Activated naive CD8-positive, alpha-beta T cell treated with anti-CD3 and anti-CD28 coated beads, Interleukin-2, amount 50 U/mL, for 16 hours (primary cell): ENCODE data around the gene TMEM208.

Experiments
- DNase-seq: peaks from one replicate; pipeline ENCODE4 v3.0.0-alpha.2; 2020; ENCODE audit warnings: low read depth, low spot score

The TMEM208 gene

DNA sequence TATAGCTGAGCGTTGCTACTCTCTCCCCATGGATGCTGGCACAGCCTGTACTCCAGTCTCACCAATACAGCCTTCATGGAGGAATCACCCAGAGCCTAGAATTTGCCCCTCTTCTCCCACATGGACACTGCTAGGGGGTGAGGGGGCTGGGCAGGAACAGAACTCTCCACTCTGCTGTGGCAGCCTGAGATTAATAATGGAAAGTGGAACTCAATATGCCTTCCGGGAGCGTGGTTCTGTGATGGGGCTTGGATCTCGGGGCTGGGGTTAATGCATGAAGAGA is 23.1 kb downstream of the TMEM208 start:
- DNase-seq = no peak

GRCh38 chr16:67252609-67253497 is 25.9 kb downstream of the TMEM208 start:
- no peak for DNase-seq

DNA sequence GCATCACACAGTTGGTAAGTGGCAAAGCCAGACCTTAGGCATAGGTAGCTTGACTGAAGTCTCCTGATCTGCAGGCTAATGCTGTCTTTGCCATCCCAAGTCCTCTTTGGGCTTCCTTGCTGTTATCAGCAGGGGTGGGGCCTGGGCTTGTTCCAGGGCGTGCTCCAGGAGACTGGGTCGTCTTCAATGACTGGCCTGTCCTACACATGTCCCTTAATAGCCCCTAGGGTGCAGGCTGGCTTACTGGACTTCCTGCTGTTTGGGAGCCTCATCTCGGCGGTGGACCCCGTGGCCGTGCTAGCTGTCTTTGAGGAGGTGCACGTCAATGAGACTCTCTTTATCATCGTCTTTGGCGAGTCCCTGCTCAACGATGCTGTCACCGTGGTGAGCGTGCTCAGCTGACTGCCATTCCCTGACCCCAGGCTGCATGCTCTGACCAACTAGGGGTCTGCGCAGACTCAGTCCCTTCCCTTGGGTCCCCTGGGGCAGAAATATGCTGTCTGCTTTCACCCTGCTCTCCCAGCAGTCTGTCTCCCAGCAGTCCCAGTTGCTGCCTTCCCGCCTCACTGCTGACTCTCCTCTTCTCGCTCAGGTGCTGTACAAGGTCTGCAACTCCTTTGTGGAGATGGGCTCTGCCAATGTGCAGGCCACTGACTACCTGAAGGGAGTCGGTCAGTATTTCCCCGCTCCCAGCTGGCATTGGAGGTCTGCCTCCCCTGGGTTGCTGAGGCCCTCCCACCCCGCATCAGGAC is 28.0 kb downstream of the TMEM208 start:
- no peak for DNase-seq

DNA sequence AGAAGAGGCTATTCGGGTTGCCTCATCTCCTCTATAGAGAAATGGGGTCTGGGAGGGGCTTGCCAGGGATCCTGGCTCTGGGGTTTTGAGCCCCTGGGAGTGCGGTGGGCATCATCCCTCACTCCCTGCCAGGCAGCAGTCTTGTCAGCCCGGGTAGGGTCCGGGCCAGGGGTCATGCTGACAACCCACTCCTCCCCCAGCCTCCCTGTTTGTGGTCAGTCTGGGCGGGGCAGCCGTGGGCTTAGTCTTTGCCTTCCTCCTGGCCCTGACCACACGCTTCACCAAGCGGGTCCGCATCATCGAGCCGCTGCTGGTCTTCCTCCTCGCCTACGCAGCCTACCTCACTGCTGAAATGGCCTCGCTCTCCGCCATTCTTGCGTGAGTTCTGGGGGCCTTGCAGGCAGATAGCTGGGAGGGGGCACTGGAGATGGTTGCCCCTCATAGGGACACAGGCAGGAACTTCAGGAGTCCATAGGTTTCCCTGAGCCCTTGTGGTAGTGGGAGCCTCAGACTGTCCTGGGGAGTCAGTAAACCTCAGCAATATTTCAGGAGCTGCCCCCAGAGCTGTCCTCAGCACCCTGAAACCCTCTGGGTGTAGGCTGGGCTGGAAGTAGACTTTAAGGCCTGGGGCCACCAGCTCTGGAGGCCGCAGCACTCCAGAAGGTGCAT is 28.8 kb downstream of the TMEM208 start:
- DNase-seq = no peak

- no peak for DNase-seq
These were observed 29.8 kb downstream of the TMEM208 start for GRCh38 chr16:67256701-67257230.

DNA sequence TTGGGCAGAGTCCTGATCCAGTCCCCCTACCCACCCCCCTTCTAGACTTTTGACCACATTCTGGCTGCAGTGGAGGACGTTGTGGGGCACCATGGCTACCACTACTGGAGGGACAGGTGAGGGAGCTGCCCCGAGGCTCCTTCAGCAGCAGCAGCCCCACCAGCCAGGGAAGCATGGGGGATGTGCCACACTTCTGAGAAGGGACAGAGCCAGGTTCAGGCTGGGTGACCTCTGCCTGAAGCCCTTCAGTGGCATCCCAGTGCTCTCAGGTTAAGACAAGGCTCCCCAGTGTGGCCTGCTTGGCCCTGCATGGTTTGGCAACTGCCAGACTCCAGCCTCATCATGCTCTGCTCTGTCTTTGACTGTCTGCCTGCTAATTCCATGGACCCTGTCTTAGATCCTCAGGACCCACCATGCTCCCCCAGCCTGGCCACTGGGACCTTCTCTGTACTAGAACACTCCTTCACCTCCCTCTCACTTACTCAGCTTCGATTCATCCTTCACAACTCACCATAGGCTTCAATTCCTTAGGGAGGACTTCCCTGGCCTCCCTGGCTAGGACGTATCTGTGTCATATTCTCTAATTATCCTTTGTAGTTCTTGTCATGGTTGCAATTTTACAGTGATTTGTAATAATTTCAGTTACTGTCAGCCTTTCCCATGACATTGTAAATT is 30.7 kb downstream of the TMEM208 start:
- no peak for DNase-seq

DNA sequence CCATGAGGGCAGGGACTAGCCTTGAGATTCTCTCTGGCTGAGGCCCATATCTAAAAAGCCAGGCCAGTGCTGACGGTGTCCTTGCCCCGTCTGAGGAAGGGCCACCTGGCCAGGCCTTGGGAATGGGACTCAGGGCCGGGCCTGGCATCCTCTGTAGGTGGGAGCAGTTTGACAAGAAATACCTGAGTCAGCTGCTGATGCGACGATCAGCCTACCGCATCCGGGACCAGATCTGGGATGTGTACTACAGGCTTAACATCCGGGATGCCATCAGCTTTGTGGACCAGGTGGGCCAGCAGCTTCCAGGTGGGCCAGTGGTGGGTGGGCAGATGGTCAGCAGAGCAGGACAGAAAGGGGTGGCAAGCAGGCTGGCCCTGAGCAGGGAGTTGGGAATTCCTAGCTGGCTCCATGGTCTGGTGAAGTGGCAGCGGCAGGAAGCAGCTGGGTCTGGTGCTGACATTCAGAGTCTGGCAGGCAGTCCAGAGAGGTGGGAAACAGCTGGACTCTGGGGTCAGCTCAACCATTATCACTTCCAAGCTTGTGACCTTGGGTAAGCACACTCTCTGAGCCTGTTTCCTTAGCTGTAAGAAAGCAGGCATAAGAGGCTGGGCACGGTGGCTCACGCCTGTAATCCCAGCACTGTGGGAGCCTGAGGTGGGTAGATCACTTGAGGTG is 31.4 kb downstream of the TMEM208 start:
- DNase-seq = no peak

GRCh38 chr16:67259705-67260104 is 32.8 kb downstream of the TMEM208 start:
- no peak for DNase-seq

GRCh38 chr16:67260426-67261063 is 33.6 kb downstream of the TMEM208 start:
- no peak for DNase-seq

- no peak for DNase-seq
These were observed 36.3 kb downstream of the TMEM208 start for GRCh38 chr16:67263201-67263600.

GRCh38 chr16:67264277-67264676 is 37.3 kb downstream of the TMEM208 start:
- DNase-seq = no peak

DNA sequence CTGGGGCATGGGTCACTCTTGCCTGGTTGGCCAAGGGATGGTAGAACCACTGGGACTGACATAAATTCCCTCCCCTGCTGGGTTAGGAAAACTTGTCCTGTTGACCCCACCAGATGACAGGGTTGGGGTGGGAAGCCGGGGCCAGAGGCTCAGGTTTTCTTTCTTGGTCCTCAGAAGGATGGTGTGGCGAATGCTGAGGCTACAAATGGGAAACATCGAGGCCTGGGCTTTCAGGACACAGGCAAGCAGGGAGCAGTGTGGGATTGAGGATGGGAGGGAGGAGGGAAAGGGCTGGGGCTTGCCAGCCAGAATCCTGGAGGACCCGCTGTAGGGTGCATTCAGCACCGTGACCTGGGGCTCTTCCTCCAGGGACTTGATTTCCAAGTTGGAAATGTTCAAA is 37.9 kb downstream of the TMEM208 start:
- DNase-seq = no peak

DNA sequence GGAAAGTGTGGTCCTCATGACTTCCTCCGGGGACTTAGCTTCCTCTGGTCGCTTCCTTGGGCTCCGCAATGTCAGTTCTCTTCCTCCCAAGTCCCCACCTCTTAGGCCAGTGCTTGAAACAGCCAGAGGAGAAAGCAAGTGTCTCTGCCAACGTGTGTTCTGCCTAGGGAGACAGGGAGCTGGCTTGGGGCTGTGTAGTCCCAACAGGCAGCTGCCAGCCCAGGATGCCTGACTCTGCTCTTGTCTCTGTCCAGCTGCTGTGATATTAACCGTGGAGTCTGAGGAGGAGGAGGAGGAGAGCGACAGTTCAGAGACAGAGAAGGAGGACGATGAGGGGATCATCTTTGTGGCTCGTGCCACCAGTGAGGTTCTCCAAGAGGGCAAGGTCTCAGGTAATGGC is 38.9 kb downstream of the TMEM208 start:
- DNase-seq = no peak

DNA sequence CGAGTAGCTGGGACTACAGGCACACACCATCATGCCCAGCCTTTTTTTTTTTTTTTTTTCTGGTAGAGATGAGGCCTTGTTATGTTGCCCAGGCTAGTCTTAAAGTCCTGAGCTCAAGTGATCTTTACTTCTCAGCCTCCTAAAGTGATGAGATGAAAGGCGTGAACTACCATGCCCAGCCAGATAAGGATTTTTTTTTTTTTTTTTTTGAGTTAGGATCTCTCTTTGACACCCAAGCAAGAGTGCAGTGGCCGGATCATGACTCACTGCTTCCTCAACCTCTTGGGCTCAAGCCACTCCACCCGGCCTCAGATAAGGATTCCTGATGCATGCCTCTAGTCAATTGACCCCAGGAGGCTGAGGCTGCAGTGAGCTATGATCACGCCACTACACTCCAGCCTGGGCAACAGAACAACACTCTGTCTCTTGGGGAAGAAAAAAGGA is 41.2 kb downstream of the TMEM208 start:
- DNase-seq = no peak

GRCh38 chr16:67269766-67270165 is 42.8 kb downstream of the TMEM208 start:
- DNase-seq = no peak

GRCh38 chr16:67270931-67271338 is 44.0 kb downstream of the TMEM208 start:
- DNase-seq = no peak

DNA sequence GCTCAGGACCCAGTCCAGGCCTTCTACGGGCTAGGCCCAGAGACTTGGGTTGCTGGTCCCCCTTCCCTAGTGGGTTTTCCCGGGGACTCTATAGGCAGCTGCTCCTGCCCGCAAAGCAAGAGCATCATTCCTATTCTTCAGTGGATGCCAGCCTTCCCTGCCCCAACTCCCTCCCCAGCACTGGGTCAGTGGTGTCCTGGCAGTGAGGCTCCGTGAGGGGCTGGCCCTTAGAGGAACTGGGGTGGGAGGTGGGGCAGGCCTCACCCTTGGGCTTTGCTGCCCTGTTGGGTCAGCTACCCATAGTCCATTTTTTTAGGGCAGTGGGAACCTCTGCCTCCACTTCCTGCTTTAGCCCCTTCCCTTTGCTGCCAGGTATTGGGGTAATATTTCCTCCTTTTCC is 44.5 kb downstream of the TMEM208 start:
- no peak for DNase-seq

DNA sequence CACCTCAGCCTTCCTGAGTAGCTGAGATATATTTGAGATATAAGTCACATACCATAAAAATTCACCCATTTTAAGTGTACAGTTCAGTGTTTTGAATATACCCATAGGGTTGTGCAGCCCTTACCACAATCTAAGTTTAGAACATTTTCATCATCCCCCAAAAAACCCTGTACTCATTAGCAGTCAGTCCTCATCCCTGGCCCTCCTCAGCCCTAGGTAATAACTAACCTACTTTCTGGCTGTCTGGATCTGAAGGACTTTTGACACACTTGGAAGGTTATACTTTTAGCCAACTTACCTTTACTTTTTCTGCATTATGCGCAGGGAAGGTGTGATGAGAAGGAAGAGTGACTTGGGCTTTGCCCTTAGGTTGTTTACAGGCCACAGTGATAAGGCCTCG is 48.4 kb downstream of the TMEM208 start:
- no peak for DNase-seq

DNA sequence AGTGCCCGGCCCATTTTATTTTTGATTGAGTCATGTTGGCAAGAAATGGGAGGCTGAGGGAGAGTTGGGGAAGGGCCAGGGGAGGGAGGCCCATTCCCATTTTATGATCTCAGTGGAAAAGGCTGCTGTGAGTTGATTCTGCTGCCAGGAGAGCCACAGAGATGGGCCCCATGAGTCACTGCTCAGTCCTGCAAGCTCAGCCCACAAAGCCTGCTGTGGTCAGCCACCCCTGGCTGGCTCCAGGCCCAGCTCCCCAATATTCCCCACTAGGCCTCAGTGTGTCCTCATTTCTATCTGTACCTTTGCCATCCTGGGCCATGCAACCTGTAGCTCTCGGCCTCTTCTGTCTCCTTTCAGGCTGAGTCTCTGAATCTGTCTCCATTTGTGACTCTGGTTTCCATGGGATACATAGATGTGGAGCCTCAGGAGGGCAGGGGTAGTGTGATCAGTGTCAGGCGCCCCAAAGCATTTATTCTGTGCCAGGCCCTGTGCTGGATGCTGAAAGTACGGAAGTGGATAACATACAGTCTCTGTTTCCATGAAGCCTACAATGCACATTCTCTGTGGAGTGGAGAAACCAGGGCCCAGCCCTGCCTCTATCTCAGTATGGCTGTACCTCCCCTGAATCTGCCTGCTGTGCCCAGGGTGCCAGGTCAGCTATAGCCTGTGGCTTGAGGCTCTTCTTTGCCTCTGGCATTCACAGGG is 50.5 kb downstream of the TMEM208 start:
- DNase-seq = no peak
